G401.6 (cell line): ENCODE results near the gene FOXA1.
A peak's percentile ranks its signal among the peaks of the same experiment; 100 is the strongest.

Source experiments
- FAIRE-seq: peaks from 2 replicates; lab custom pipeline; 2012; peaks lifted over from hg19 to GRCh38; lab: Jason Lieb, UNC

The FOXA1 gene

DNA sequence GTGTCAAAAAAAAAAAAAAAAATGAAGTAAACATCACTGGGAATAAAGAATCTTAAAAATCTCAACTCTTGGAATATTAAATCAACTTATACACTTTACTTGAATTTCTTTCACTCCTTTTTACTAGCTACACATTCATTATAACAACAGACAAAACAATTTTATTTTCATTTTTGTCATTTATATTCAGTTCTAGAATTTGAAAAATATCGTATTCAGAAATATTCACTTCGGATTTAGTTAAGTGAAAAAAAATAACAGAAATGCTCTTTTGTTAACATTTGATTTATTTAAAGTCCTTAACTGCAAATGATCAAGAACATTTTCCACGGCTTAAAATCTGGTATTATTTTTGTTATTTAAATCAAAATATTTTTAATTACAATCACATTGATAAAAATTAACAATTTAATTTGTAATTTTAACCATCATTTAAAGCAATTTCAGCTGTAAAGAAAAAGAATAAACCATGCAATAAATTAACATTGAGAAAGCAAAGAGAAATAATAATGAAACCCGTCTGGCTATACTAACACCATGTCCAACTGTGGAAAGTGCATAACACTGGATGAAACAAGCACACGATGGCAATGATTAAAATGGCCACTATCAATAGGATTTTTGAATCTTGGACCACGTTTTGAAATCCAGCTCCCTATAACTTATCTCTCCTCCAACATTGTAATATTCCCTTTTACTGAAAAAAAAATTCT, 5.2 kb downstream of the FOXA1 start:
- peak; percentile 28 for FAIRE-seq

DNA sequence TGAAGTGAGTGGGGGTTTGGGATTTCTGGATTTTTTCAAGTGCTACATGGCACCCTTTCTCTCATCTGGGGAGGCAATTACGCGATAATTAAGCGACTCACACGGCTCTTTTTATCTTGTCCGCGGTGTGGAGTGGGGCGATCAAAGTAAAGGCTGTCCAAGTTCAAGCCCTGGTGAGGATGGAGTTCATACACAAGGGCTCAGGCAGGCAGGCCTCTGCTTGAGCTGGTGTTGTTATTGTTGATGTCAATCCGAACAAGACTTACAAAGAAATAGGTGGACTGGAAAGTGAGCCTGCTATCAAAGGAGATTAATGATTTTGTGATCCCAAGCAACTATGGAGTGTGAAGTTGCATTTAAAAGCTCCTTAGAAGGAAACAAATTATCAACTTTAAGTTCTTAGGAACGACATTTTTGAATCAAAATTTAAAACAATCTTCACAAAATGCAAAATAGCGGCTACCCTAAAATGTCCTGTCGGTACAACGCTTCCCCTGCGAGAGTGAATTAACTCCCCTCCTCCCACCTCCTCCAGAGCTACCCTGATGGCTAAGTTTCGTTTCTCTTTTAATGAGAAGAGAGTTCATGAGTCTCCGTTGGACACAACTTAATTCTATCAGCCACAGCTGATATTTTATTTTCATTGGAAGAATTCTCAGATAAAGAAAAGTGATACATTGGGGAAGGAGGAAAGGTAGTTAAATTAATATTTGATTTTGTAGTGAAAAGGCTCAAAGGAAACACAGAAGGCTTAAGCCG, 5.9 kb downstream of the FOXA1 start:
- no peak for FAIRE-seq

DNA sequence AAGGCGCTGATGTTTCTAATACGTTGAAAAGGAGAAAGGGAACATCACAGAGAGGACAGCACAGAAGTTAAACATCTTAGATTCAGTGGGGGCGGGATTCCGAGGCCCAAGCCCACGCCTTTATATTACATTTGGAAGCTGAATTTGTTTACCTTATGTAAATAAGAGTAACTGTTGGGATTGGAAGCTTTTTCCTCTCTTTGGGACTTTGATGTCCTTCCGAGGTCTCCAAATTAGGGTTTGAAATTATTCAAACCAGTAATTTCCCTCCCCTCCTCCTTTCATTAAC, 6.4 kb downstream of the FOXA1 start:
- no peak for FAIRE-seq

DNA sequence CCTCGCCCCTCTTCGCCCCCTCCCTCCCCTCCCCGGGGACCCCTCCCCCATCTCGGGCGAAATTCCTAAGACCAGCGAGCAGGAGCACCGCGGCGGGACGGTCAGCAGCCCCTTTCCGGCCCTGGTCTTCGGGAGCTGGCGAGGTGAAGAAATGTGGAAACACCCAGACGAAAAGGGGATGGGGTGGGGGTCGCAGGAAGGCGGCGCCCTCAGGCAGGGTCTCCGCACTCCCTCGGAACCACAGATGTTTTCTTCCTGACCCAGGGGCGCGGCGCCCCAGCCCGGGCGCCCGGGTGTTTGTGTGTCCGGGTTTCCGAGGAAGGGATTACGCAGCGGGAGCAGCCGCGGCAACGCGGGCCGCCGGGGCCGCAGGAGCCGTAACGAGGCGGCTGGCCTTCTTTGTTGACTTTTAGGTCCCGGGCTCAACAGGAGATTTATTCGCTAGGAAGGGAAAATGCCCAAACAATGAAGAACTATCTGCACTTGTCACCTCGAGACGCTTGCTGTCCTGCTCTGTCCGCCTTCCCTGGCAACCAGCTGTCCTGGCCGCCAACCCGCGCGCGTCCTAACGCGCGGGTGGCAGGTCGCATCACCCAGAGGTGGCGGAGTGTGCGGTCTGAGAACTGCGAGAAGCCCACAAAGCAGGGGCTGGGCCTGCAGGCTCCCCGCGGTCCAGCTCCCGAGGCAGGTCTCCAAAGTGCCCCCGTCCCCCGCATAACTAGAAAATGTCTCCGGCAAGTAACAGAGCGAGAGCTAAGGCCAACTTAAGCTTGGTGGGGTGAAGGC, 7.0 kb downstream of the FOXA1 start:
- no peak for FAIRE-seq

DNA sequence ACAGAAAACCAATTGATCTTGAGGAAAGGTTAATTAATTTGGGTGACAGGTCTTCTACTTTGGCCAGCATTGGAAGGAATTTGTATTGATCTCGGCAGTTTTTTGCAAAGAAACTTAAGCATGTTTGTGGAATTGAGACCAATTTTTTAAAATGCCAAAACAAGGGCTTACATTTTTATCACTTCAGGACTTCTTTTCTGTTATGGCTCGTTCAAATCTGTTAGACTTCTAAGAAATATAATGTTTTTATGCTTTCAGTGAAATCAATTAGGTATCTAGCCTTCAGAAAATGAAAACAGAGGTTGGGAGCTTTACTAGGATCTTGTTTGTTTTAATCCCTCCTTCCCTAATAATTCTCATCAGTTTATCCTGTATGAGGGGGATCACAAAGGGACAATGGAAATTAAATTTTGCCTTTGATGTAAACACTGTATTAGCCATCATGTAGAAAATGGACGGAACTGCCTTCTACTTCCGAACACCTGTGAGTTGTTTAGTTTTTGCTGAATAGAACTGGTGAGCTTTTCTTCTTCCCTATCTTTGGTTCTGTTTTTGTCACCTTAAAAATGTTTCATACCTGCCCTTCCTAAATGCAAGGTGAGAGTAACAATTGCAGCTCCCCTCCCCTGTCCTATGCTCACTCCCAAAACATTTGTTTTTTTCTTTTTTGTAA, 7.8 kb downstream of the FOXA1 start:
- FAIRE-seq, result no peak

DNA sequence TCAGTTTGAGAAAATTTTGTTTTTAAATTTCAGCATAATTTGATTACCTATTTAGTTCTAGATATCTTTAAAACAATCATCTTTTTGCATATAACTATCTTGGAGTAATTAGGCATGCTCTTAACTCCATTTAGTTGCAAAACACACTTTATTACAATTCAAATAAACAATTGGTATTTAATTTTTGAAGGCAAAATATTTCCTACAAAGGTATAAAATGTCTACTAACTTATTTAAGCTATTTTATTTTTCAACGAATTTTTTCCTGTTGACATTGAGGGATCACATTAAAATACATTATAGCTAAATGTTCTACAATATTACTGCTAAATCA, 8.3 kb downstream of the FOXA1 start:
- FAIRE-seq, result no peak

DNA sequence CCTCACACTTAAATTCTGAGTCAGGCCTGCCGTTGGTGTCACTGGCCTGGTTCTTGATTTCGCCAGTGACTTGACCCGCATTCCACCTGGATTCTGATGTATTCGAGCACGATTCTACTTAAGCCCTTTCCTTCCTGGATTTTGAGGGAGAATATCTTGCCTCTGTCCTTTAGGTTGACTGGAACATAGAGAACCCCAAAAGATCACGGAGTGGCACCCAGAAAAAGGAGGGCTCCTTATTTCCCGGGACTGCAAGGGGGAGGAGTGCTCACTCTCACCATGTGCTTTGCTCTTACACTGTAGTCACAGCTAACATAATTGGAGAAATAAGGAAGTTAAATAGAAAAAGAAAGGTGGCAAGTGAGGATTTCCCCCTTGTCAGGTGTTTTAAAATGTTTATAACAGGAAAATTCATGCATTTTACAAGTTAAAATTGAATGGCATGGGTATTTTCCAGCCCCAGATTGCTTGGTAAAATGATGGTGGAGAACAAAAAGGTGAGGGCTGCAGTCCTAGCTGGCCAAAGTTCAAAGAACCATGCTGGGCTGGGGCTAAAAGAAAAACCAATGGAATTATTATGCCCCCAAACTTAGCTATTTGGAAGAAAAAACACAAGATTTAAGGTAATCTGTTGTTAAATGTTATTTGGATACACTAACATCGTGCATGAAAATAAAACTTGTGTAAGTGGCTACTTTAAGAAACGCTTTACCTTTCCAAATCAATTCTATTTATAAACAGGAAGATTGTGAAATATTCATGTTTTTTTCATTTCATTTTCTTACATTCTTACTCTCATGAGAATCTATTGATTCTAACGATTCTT, 8.9 kb downstream of the FOXA1 start:
- FAIRE-seq, result peak; percentile 69

DNA sequence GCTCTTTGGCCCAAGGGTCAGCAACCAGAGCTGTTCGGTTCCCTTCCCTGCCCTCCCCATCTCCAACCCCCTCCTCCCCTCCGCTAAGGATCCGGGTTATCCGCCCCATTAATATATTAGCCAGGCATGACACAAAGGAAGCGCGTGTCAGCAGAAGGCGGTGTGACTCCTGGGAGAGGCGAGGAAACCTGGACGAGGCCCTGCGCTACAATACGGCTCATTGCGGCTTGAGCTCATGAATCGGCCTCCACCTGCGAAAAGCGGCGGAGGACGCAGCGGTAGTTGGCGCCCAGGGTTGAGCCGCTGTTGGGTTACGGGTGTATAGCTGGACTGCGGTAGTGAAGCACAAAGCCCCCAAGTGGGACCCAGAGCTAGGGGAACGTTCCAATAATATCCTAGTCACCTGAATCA, 9.9 kb downstream of the FOXA1 start:
- FAIRE-seq, result no peak

DNA sequence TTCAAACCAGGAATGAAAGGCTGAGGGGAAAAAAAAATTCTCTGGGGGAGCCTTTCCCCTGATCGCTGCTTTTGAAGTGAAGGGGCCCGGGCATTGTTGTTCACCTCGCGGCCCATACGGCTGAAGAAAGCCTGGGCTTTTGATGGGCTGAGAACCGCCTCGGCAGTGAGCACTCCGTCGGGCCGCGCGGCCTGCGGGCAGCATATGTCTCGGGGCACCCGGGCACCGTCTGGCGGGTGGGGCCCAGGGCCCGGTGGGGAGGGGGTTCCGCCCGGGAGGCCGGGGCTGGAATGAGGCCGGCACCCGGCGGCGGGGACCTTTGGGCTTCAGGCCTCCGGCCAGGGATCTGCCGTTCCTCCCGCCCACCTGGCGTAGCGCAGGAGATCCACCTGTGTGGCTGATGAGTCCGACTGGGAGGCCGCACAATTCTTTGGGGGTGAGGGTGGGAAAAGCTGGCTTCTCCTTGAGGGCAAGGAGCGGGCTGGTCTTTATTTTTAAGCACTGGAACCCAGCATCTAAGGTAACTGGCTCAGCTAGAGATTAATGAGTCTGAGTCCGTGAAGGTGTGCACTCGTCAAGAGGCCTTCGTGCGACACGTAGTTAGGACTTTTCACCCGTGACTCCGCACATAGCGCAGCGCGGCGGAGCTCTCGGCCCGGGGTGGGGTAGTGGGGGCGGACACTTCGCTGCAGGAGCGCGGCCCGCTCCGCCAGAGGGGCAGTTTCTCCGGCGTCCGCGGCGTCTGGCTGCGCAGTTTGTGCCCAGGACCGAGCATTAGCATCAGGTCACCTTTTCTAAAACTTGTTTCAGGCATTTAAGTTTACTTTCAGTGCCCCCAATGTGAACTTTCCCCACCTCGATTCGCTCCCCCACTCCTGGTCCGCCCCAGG, 10.6 kb downstream of the FOXA1 start:
- FAIRE-seq, result no peak

DNA sequence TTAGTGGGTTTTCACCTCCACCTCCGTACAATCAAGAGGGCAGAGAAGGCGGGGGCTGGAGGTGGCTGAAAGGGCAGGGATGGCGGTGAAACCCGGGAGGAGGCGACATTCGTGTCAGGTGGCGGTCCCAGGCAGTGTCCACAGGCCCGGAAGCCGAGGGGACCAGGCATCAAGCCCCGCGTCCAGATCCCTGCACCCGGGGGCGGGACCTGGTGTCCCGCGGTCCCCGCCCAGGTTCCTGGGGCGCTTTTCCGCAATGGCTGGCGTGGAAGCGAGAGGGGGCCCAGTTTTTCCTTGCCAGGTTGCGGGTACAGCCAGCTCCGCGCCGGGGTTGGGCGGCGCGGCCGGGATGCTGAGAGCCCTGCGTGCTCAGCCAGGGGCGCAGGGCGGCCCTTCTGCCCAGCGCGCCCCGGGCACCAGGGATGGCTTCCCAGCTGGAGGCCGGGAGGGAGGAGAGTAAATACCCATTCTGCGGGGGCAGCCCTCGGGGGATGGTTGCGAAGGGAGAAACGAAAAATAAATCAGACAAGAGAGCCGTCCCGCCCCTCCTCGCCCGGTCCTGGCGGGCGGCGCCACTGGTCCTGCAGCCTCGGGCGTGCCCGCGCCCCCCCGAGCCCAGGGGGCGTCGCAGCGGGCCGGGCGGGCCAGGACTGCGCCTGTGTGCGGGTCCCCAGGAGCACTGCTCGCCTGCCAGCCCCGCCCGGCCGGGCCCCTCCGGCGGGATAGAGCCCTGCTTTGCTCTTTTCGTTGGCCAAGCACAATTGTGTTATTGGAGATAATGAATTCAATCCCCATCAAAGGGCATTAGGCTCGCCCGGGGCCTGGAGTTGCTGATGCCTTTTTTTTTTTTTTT, 11.5 kb downstream of the FOXA1 start:
- no peak for FAIRE-seq

DNA sequence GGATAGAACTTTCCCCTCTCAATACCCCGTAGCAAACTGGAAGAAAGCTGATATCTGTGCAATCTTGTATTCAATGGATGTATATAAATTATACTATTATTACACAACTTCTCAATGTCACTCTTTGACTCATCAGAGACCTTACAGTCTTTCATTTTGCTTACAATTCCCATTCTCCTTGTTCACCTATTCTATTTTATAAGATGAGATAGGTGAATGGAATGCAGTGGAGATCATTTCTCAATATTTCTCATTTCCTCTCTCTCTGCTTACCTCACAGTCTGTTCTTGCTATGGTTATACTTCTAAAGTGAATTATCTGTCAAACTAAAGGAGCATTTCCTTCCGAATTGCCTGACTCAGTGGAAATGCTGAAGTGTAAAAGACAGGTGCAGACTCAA, 14.9 kb downstream of the FOXA1 start:
- no peak for FAIRE-seq

DNA sequence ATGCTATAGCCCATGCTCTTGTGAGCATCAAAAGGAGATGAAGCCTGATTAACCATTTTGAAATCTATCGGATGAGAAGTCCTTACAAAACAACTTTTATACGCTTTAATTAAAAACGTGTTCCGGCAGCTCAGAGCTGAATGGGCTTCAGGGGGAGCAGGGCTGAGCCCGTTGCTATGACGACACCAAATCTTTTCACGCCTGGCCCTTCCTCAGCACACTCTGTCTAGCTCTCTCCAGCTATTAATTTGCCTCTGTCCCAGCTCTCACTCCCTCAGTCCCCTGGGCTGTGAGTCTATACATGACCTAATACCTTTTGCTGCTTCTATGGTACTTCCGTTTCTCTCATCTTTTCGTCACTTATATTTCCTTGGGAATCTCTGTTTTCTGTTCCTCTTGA, 15.8 kb downstream of the FOXA1 start:
- no peak for FAIRE-seq

DNA sequence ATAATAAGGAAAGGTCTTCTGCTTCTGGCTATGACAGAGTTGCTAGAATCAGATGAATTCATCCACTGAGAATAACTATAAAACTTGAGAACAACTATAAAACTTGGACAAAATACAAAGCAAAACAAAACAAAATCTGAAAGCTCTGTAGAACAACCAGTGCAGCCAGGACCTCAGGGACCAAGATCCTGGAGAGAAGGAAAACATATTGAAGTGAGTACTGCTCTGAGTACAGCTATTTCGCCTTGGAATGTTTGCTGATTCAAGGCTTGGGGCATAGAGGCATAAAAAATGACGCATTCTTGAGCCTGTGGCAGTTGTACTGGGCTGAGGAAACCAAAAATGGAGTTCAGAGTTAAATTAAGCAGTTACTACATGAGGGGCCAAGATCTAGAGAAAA, 21.7 kb downstream of the FOXA1 start:
- no peak for FAIRE-seq

DNA sequence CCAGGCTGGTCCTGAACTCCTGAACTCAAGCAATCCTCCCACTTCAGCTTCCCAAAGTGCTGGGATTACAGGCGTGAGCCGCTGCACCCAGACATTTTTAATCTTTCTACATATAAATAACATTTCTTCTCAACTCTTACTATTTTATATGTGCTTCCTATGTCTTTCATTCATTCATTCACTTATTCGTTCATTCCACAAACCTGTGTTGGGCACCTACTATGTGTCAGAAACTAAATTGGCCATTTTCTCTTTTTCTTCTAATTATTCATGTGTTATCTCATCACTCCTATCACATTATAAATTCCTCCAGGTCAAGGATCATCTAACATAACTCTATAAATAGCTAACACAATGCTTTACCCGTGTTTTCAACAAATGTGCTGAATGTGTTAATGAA, 23.7 kb downstream of the FOXA1 start:
- FAIRE-seq, result no peak

DNA sequence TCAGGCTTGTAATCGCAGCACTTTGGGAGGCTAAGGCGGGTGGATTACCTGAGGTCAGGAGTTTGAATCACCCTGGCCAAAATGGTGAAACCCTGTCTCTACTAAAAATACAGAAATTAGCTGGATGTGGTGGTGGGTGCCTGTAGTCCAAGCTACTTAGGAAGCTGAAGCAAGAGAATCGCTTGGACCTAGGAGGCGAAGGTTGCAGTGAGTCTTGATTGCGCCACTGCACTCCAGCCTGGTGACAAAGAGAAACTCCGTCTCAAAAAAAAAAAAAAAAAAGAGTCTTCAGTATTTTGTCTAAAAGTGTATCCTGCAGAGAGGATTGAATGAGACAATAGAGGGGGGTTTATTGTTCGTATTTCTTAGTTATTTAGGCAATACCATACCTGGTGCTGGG, 25.3 kb downstream of the FOXA1 start:
- FAIRE-seq, result no peak

DNA sequence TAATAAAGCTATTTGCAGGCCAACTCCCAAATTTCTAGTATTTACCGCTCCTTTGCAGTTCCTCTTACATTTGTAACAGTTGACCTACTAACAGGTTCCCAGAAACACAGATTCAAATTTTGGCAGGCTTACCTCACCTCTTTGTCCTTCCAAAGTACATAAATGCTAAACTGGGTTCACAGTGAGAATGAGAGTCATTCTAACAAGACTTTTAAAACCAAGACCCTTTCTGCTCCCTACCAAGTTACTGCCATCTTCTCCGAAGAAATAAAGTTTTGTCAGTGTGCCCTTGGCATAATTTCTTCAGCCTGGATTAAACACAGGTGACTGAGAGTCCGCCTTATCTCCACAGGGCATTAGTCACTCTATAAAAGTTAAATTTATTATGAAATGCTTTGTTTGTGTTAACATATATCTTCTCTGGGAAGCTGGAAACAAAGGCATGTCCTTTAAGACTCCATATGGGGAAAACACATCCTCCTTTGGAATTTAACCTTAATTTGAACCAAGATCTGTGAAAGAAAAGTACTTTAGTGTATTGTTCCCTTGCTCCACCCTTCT, 28.2 kb downstream of the FOXA1 start:
- FAIRE-seq, result no peak

DNA sequence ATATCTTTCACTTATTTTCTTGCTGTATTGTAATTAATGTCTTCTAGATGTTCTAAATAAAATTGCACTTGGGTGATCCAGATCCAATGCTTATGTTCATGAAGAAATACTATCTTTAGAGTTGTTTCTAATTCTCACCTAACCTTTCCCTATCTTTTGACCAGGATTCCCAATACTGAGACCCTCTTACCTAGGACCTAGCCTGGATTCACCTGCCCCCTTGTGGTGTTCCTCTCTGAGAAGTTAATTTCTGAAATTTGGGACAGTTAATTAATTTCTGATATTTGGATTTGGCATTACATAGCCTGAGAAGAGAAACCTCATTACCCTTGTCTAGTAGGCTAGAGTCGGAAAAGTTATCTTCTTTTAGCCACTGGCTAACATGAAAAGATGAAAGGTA, 29.5 kb downstream of the FOXA1 start:
- no peak for FAIRE-seq

DNA sequence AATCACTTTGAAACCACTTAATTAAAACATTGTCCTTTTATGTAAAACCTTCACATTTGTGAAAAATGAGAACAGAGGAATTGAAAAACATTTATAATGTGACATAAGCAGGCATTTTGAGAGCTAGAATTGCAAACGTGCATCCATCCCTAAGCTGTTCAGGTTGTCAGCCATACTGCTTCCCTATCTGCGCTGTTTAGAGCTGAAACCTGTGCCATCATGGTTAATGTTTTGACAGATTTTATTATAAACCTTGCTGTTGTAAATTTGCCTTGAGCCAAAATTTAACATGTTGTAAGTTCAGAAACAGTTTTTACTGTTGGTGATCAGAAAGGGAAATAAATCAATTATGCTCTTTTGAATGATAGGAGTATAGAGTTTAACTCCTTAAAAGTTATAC, 31.9 kb downstream of the FOXA1 start:
- no peak for FAIRE-seq

DNA sequence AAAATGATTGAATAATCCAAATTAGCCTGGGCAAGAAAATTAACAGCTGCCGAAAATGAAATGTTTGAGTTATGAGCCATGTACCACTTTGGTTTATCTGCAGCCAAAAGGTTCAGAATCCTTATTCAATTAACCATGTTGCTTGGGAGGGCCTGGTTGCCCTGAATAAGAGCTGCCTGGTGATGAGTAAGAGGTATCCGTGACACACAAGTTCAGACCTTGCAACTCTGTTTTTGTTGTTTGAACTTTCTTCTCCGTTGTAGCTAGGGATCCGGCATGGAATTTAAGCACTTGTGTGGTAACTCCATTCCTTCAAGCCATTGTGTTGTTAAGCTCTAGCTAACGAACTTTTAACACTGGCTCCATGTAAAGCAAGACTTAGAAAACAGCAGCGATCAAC, 35.7 kb downstream of the FOXA1 start:
- FAIRE-seq, result no peak

DNA sequence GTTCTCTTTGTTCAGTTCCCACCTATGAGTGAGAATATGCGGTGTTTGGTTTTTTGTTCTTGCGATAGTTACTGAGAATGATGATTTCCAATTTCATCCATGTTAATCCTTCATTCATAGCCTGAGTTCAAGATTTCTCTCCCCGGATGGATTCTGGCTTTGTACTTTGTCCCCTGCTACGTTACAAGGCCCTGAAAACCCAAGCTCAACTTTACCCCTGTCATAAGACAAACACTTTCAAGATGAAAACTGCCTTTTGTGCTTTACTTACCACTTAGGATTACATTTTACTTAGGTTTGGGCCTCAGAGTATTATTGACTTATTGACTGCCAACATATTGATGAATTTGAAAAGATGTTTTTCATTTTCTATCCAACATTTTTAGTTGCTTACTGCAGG, 36.3 kb downstream of the FOXA1 start:
- no peak for FAIRE-seq
